Right atrium auricular region (tissue), 2 donors: ENCODE data around the gene PRR14. TPM values are rescaled to one million over a fixed set of nuclear protein-coding genes. Genes with fewer than 3 reads are reported as not detected.

Experiments
- DNase-seq: peaks from one replicate; pipeline ENCODE4 v3.0.0-alpha.2; 2019; ENCODE audit warnings: low spot score
- H3K27ac ChIP-seq, 2 donors: fragments of 200-600 bp; sonication (generic); 1 replicate in 1 of 2; 2 replicates in 1 of 2; pipeline ENCODE4 v1.5.1; 2016 to 2019
- H3K27me3 ChIP-seq, 2 donors: fragments of 200-600 bp; sonication (generic); one replicate each; pipeline versions ENCODE4 v1.5.1 to v1.6.0; 2017 to 2019
- H3K36me3 ChIP-seq: fragments of 200-600 bp; sonication (generic); one replicate; pipeline ENCODE4 v1.5.1; 2016
- H3K4me1 ChIP-seq, 2 donors: fragments of 200-600 bp; sonication (generic); one replicate each; pipeline versions ENCODE4 v1.5.1 to v1.6.0; 2017 to 2019
- H3K4me3 ChIP-seq, 2 donors: fragments of 200-600 bp; sonication (generic); 1 replicate in 1 of 2; 2 replicates in 1 of 2; pipeline ENCODE4 v1.5.1; 2017 to 2019; ENCODE audit warnings: mild to moderate bottlenecking in 1 of 2, moderate library complexity in 1 of 2
- H3K9me3 ChIP-seq, 2 donors: fragments of 200-600 bp; sonication (generic); one replicate each; pipeline ENCODE4 v1.5.1; 2019
- CTCF ChIP-seq, 2 donors: fragments of 200-600 bp; sonication (generic); IDR thresholded peaks; one replicate each; pipeline ENCODE4 v1.5.1; 2019; ENCODE audit warnings: antibody characterized with exemption in 2 of 2
- total RNA-seq, 2 donors: library from RNA; depleted of rRNA; stranded (reverse); fragments of >200 nt; gene quantifications; one replicate each; pipeline ENCODE4 v1.1.0, GENCODE V29; 2016

Gene PRR14
- total RNA-seq, 2 donors from 2014 or later: 12.3 to 17.3 TPM

- TF ChIP-seq CTCF (IDR thresholded peaks at IDR 0.05): no peak
- Histone ChIP-seq H3K27ac (no peak overlapping the region), H3K27me3 (no peaks in the 10 kb centered on the region), H3K4me1 (no peaks in the 10 kb centered on the region), H3K9me3 (no peaks in the 10 kb centered on the region), H3K4me3 (no peak overlapping the region), H3K36me3 (no peaks in the 10 kb centered on the region)
- no peak for DNase-seq
Measured at GRCh38 chr16:30678586-30678970, 27.8 kb downstream of the PRR14 start.

GRCh38 chr16:30680326-30680725 lies 29.6 kb downstream of the PRR14 start:
- H3K27ac ChIP-seq: no peak overlapping the region
- DNase-seq: no peak

GRCh38 chr16:30688701-30689100 lies 37.9 kb downstream of the PRR14 start:
- Histone ChIP-seq H3K4me1 (no peaks in the 10 kb centered on the region), H3K9me3 (no peaks in the 10 kb centered on the region), H3K27ac (no peak overlapping the region), H3K36me3 (no peaks in the 10 kb centered on the region), H3K4me3 (no peak overlapping the region), H3K27me3 (no peaks in the 10 kb centered on the region)
- DNase-seq: no peak
- no peak for TF ChIP-seq CTCF (IDR thresholded peaks at IDR 0.05)

More at GRCh38 chr16:30680326-30680725, 29.6 kb downstream of the PRR14 start:
- no peaks in the 10 kb centered on the region for H3K9me3 ChIP-seq
- H3K36me3 ChIP-seq: no peaks in the 10 kb centered on the region
- H3K4me1 ChIP-seq: no peaks in the 10 kb centered on the region
- TF ChIP-seq CTCF (IDR thresholded peaks at IDR 0.05): no peak
- no peaks in the 10 kb centered on the region for H3K27me3 ChIP-seq
- no peak overlapping the region for H3K4me3 ChIP-seq

GRCh38 chr16:30691907-30692306 lies 41.1 kb downstream of the PRR14 start:
- H3K27ac ChIP-seq: no peak overlapping the region
- no peaks in the 10 kb centered on the region for H3K36me3 ChIP-seq
- no peaks in the 10 kb centered on the region for H3K4me1 ChIP-seq
- no peak for TF ChIP-seq CTCF (IDR thresholded peaks at IDR 0.05)
- H3K9me3 ChIP-seq: no peaks in the 10 kb centered on the region
- H3K27me3 ChIP-seq: no peaks in the 10 kb centered on the region
- H3K4me3 ChIP-seq: no peak overlapping the region
- no peak for DNase-seq

- H3K27me3 ChIP-seq: no peaks in the 10 kb centered on the region
- H3K4me3 ChIP-seq: no peak overlapping the region
- H3K4me1 ChIP-seq: peaks cover 0 to 3% of the 10 kb centered on the region in 2 donors
- no peak for DNase-seq
- no peaks in the 10 kb centered on the region for H3K9me3 ChIP-seq
- no peaks in the 10 kb centered on the region for H3K36me3 ChIP-seq
- no peak overlapping the region for H3K27ac ChIP-seq
- TF ChIP-seq CTCF (IDR thresholded peaks at IDR 0.05): no peak
Measured at GRCh38 chr16:30692396-30693064, 41.8 kb downstream of the PRR14 start.
